ENCODE results near the gene LRRC1. TPM values are rescaled to one million over a fixed set of nuclear protein-coding genes. Genes with fewer than 3 reads are reported as not detected.

The LRRC1 gene
- total and polyA plus RNA-seq, 2 of the 13 experiments (the other 11 are each of a cell fraction or from before 2014, with no cell fraction given): 15.6 to 27.7 TPM

DNA sequence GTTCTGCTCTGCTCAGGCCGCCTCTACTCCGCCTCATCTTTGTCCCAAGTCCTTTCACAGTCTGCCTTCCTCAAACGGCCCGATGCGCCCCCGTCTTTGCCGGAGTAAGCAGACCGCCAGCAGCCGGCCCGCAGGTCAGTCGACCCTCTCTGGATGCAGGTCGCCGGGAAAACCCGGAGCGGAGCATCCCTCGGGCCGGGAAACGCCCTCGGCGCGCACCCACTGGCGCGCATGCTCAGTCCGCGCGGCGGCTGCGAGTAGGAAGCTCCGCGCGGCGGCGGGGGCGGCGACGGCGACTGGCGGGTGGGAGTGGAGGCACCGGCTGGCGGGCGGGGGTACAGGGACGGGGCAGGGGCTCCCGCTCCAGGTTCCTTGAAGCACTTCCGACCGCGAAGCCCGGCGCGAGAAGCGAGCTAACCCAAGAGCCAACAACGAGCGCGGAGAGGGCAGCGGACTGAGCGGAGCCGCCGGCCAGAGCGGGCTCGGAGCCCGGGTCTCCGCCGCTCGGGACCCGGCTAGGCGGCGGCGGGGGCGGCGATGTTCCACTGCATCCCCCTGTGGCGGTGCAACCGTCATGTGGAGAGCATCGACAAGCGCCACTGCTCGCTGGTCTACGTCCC lies at the start of gene LRRC1 (continued):
- TF ChIP-seq ZNF639 (CRISPR knock-in tag; conservative IDR thresholded peaks at IDR 0.05) (peak; percentile 67), ZNF7 (CRISPR knock-in tag; IDR thresholded peaks at IDR 0.05) (no peak), ZBTB44 (CRISPR knock-in tag; IDR thresholded peaks at IDR 0.05) (0 out of 2 replicates have a peak, but pooled peaks have one; percentile 29), ZNF788 (CRISPR knock-in tag; IDR thresholded peaks at IDR 0.05; ENCODE audit: borderline replicate concordance) (peak; percentile 92), CC2D1A (CRISPR knock-in tag; IDR thresholded peaks at IDR 0.05) (no peak; the same call in 1 of the 2 replicates), RELA (CRISPR knock-in tag; IDR thresholded peaks at IDR 0.05) (peak; percentile 59), RFXANK (CRISPR knock-in tag; IDR thresholded peaks at IDR 0.05) (0 out of 2 replicates have a peak, but pooled peaks have one; percentile 26), AGO1 (IDR thresholded peaks at IDR 0.05; ENCODE audit: low read depth, low read length, poor library complexity, severe bottlenecking) (no peak), ZNF225 (CRISPR knock-in tag; IDR thresholded peaks at IDR 0.05) (peak; percentile 86; the same call in 1 of the 2 replicates), ZBTB7B (CRISPR knock-in tag; IDR thresholded peaks at IDR 0.05) (peak; percentile 93), ZNF879 (CRISPR knock-in tag; IDR thresholded peaks at IDR 0.05) (peak; percentile 69; the same call in 1 of the 2 replicates), TEF (CRISPR knock-in tag; IDR thresholded peaks at IDR 0.05) (0 out of 2 replicates have a peak, but pooled peaks have one; percentile 17), RFX5 (IDR thresholded peaks at IDR 0.05; ENCODE audit: low read depth, low read length) (no peak; the same call in 1 of the 2 replicates), ZNF547 (CRISPR knock-in tag; IDR thresholded peaks at IDR 0.05) (no peak; the same call in 1 of the 2 replicates), HDAC6 (IDR thresholded peaks at IDR 0.05; ENCODE audit: low read depth, low read length) (no peak), ZNF331 (CRISPR knock-in tag; IDR thresholded peaks at IDR 0.05) (peak; percentile 92), ZNF446 (CRISPR knock-in tag; IDR thresholded peaks at IDR 0.05) (peak; percentile 82), ERF (CRISPR knock-in tag; IDR thresholded peaks at IDR 0.05) (peak; percentile 80), NCOR1 (IDR thresholded peaks at IDR 0.05; ENCODE audit: borderline replicate concordance, low read length) (peak; percentile 49; the same call in 1 of the 2 replicates), ZNF891 (CRISPR knock-in tag; IDR thresholded peaks at IDR 0.05) (no peak; the same call in 1 of the 2 replicates), PITX1 (CRISPR knock-in tag; IDR thresholded peaks at IDR 0.05) (0 out of 2 replicates have a peak, but pooled peaks have one; percentile 11), SRF (IDR thresholded peaks at IDR 0.05; ENCODE audit: low read depth, low read length) (no peak), ZMAT3 (CRISPR knock-in tag; conservative IDR thresholded peaks at IDR 0.05) (peak; percentile 92), DMAP1 (CRISPR knock-in tag; IDR thresholded peaks at IDR 0.05) (peak; percentile 69; the same call in 1 of the 2 replicates)
- TF ChIP-seq, protein P1, sequence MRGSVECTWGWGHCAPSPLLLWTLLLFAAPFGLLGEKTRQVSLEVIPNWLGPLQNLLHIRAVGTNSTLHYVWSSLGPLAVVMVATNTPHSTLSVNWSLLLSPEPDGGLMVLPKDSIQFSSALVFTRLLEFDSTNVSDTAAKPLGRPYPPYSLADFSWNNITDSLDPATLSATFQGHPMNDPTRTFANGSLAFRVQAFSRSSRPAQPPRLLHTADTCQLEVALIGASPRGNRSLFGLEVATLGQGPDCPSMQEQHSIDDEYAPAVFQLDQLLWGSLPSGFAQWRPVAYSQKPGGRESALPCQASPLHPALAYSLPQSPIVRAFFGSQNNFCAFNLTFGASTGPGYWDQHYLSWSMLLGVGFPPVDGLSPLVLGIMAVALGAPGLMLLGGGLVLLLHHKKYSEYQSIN (CRISPR knock-in tag; IDR thresholded peaks at IDR 0.05; ENCODE audit: borderline replicate concordance): no peak
- TF ChIP-seq, protein P2, sequence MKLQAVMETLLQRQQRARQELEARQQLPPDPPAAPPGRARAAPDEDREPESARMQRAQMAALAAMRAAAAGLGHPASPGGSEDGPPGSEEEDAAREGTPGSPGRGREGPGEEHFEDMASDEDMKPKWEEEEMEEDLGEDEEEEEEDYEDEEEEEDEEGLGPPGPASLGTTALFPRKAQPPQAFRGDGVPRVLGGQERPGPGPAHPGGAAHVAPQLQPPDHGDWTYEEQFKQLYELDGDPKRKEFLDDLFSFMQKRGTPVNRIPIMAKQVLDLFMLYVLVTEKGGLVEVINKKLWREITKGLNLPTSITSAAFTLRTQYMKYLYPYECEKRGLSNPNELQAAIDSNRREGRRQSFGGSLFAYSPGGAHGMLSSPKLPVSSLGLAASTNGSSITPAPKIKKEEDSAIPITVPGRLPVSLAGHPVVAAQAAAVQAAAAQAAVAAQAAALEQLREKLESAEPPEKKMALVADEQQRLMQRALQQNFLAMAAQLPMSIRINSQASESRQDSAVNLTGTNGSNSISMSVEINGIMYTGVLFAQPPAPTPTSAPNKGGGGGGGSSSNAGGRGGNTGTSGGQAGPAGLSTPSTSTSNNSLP (IDR thresholded peaks at IDR 0.05; ENCODE audit: low read depth, low read length): peak; percentile 39; the same call in 1 of the 2 replicates

Data from HepG2 (cell line).